GM19324 (cell line): ENCODE measurements around the gene PCDHB7.
"Not testable (repeated sequence)": the region's sequence is repeated elsewhere in the genome, so short reads cannot be mapped to it uniquely, and the experiment has no call there.

Experiments used
- ATAC-seq: cut with Tn5 transposase; IDR thresholded peaks from one replicate; pipeline ENCODE4 v1.9.1; 2021; ENCODE audit warnings: mild to moderate bottlenecking, moderate library complexity; ENCODE audit not compliant: unreplicated experiment, low FRiP score

The PCDHB7 gene

DNA sequence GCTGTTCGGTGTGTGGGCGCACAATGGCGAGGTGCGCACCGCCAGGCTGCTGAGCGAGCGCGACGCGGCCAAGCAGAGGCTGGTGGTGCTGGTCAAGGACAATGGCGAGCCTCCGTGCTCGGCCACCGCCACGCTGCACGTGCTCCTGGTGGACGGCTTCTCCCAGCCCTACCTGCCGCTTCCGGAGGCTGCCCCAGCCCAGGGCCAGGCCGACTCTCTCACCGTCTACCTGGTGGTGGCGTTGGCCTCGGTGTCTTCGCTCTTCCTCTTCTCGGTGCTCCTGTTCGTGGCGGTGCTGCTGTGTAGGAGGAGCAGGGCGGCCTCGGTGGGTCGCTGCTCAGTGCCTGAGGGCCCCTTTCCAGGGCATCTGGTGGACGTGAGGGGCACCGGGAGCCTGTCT, 7.4 kb downstream of the PCDHB7 start:
- ATAC-seq = not testable (repeated sequence)

DNA sequence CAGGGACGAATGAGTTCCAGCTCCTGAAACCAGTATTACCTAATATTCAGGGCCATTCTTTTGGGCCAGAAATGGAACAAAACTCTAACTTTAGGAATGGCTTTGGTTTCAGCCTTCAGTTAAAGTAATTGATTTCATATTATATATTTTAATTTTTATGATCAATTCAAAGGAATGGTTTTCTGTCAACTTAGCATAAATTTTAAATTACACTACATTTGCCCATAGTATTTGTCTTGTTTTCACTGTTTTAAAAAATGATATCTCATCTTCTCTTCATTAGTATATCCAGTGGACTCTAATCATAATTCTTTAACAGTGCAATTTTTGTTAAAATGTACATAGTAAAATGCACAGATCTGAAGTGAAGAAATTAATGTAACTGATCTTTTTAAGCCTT, 7.9 kb downstream of the PCDHB7 start:
- no peak for ATAC-seq

DNA sequence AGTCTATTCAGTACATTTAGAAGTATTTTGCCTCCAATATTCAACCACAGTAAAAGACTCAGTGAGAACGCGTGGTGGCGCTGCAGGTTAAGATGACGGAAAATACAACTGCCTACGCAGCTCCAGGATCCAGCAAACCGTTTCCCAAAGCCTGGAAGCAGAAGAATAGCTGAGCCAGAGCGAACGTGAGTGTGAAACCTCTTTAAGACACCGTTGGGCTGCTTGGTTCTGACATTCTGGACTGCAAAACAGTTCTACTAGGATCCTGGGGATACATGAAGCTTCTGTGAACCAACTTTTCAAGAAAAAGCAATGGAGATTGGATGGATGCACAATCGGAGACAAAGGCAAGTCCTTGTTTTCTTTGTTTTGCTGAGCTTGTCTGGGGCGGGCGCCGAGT, 9.8 kb downstream of the PCDHB7 start, which contains the start of gene PCDHB16:
PCDHB16 (plus strand) TSS at position 140 of the 400 bp plus-strand sequence; CDS start at position 313, 173 bp downstream.
- ATAC-seq = no peak

DNA sequence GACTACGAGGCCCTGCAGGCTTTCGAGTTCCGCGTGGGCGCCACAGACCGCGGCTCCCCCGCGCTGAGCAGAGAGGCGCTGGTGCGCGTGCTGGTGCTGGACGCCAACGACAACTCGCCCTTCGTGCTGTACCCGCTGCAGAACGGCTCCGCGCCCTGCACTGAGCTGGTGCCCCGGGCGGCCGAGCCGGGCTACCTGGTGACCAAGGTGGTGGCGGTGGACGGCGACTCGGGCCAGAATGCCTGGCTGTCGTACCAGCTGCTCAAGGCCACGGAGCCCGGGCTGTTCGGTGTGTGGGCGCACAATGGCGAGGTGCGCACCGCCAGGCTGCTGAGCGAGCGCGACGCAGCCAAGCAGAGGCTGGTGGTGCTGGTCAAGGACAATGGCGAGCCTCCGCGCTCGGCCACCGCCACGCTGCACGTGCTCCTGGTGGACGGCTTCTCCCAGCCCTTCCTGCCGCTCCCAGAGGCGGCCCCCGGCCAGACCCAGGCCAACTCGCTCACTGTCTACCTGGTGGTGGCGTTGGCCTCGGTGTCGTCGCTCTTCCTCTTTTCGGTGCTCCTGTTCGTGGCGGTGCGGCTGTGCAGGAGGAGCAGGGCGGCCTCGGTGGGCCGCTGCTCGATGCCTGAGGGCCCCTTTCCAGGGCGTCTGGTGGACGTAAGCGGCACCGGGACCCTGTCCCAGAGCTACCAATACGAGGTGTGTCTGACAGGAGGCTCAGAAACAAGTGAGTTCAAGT, 11.8 kb downstream of the PCDHB7 start:
- not testable (repeated sequence) for ATAC-seq

DNA sequence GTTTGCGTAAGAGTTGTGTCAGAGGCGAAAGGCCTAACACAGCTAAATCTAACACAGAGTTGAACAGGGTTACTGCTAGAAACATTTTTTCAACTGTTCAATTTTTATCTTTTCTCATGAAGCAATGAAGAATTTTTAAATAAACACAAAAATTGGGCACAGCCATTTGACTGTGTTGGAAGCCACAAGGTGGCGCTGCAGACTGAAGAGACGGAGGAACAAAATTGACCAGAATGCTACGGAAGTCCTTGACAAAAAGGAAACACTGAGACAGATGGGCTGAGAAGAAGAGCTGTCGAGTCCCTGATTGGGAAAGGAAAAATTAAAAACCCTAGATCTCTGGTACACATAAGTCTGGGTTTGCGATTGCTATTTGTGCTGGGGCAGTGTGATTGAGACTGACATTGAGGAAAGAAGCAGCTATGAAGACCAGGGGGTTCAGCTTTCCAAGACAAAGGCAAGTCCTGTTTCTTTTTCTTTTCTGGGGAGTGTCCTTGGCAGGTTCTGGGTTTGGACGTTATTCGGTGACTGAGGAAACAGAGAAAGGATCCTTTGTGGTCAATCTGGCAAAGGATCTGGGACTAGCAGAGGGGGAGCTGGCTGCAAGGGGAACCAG, 14.6 kb downstream of the PCDHB7 start, which contains the start of gene PCDHB9:
PCDHB9 (plus strand) TSS at position 265 of the 616 bp plus-strand sequence; CDS start at position 423, 158 bp downstream.
- no peak for ATAC-seq

DNA sequence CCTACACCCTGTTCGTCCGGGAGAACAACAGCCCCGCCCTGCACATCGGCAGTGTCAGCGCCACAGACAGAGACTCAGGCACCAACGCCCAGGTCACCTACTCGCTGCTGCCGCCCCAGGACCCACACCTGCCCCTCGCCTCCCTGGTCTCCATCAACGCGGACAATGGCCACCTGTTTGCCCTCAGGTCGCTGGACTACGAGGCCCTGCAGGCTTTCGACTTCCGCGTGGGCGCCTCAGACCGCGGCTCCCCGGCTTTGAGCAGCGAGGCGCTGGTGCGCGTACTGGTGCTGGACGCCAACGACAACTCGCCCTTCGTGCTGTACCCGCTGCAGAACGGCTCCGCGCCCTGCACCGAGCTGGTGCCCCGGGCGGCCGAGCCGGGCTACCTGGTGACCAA, 16.2 kb downstream of the PCDHB7 start:
- ATAC-seq = not testable (repeated sequence)

DNA sequence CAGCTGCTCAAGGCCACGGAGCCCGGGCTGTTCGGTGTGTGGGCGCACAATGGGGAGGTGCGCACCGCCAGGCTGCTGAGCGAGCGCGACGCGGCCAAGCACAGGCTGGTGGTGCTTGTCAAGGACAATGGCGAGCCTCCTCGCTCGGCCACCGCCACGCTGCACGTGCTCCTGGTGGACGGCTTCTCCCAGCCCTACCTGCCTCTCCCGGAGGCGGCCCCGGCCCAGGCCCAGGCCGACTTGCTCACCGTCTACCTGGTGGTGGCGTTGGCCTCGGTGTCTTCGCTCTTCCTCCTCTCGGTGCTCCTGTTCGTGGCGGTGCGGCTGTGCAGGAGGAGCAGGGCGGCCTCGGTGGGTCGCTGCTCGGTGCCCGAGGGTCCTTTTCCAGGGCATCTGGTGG, 16.7 kb downstream of the PCDHB7 start:
- ATAC-seq = not testable (repeated sequence)

DNA sequence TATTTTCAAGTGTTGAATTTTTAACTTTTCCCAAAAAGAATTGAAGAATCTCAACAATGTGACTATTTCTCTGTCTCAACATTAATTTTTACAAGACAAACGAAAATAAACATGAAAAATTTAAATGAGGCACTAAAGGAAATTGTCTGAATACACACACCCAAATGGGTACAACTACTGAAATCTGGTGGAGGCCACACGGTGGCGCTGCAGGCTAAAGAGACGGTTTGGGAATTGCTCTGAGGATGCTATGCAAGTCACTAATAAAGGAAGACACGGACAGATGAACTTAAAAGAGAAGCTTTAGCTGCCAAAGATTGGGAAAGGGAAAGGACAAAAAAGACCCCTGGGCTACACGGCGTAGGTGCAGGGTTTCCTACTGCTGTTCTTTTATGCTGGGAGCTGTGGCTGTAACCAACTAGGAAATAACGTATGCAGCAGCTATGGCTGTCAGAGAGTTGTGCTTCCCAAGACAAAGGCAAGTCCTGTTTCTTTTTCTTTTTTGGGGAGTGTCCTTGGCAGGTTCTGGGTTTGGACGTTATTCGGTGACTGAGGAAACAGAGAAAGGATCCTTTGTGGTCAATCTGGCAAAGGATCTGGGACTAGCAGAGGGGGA, 19.8 kb downstream of the PCDHB7 start, which contains the start of gene PCDHB10:
PCDHB10 (plus strand) TSS at position 244 of the 616 bp plus-strand sequence; CDS start at position 444, 200 bp downstream.
- ATAC-seq = no peak

DNA sequence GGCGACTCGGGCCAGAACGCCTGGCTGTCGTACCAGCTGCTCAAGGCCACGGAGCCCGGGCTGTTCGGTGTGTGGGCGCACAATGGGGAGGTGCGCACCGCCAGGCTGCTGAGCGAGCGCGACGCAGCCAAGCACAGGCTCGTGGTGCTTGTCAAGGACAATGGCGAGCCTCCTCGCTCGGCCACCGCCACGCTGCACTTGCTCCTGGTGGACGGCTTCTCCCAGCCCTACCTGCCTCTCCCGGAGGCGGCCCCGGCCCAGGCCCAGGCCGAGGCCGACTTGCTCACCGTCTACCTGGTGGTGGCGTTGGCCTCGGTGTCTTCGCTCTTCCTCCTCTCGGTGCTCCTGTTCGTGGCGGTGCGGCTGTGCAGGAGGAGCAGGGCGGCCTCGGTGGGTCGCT, 21.9 kb downstream of the PCDHB7 start:
- not testable (repeated sequence) for ATAC-seq

DNA sequence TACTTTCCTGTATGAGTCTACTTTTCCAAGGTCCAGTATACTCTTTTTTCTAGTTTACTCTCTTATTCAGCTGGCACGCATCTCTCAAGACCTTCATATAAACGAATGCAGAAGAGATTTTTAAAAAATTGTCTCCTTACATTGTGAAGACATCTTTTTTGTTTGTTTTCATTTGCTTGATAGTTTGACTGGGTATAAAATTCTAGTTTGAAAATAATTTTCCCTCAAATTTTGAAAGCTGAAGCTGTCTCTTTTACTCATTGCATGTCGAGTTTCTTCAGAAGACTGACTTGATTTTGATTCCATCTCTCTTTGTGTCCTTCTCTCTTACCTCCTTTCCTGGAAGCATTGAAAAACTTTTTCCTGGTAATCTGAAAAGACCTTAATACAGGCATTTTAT, 23.9 kb downstream of the PCDHB7 start:
- ATAC-seq = no peak

DNA sequence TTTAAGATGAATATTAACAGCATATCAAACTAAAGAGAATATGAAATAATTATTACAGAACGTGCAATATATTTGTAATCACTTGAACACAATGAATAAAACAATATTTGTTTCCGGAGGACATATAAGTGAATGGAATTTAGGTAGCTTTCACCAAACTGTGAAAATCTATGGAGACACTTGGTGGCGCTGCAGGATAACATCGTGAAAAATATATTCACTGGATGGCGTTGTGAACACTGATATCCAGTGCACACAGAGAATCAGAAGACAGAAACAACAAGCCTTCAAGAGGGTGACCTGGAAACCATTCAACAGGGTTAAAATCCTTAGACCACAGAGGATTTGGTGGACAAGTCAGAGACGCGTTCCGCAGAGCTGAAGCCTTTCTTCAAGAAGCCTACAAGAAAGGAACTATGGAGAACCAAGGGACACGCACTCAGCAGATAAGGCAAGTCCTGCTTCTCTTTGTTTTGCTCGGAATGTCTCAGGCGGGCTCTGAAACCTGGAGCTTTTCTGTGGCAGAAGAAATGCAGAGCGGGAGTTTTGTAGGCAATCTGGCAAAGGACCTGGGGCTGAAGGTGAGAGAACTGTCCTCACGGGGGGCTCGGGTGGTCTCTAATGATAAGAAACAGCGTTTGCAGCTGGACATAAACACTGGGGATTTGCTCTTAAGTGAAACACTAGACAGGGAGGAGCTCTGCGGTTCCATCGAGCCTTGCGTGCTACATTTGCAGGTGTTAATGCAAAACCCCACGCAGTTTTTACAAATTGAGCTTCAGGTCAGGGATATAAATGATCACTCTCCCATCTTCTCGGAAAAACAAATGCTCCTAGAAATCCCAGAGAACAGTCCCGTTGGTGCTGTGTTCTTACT, 27.2 kb downstream of the PCDHB7 start, which contains the start of gene PCDHB11:
PCDHB11 (plus strand) TSS at position 269 of the 877 bp plus-strand sequence; CDS start at position 417, 148 bp downstream.
- ATAC-seq = no peak

DNA sequence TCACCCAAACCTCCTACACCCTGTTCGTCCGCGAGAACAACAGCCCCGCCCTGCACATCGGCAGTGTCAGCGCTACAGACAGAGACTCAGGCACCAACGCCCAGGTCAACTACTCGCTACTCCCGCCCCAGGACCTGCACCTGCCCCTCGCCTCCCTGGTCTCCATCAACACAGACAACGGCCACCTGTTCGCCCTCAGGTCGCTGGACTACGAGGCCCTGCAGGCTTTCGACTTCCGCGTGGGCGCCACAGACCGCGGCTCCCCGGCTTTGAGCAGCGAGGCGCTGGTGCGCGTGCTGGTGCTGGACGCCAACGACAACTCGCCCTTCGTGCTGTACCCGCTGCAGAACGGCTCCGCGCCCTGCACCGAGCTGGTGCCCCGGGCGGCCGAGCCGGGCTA, 28.7 kb downstream of the PCDHB7 start:
- not testable (repeated sequence) for ATAC-seq

DNA sequence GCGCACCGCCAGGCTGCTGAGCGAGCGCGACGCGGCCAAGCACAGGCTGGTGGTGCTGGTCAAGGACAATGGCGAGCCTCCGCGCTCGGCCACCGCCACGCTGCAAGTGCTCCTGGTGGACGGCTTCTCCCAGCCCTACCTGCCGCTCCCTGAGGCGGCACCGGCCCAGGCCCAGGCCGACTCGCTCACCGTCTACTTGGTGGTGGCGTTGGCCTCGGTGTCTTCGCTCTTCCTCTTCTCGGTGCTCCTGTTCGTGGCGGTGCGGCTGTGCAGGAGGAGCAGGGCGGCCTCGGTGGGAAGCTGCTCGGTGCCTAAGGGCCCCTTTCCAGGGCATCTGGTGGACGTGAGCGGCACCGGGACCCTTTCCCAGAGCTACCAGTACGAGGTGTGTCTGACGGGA, 29.2 kb downstream of the PCDHB7 start:
- not testable (repeated sequence) for ATAC-seq

DNA sequence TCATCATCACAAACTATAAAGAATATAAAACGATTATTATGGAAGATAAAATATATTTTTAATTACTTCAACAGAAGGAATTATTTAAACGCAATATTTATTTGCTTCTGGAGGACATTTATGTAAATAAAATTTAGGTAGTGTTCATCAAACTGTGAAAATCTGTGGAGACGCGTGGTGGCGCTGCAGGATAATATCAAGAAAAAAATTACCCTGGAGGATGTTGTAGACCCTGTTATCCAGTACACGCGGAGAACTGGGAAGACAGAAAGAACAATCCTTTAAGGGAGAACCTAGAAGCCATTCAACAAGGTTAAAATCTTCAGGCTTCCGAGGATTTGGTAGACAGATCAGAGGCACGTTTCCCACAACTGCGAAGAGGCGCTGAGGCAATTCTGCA, 36.0 kb downstream of the PCDHB7 start, which contains the start of gene PCDHB12:
PCDHB12 (plus strand) TSS at position 242 of the 400 bp plus-strand sequence. CDS start 189 bp downstream, outside the sequence.
- no peak for ATAC-seq

DNA sequence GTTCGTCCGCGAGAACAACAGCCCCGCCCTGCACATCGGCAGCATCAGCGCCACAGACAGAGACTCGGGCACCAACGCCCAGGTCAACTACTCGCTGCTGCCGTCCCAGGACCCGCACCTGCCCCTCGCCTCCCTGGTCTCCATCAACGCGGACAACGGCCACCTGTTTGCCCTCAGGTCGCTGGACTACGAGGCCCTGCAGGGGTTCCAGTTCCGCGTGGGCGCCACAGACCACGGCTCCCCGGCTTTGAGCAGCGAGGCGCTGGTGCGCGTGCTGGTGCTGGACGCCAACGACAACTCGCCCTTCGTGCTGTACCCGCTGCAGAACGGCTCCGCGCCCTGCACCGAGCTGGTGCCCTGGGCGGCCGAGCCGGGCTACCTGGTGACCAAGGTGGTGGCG, 37.8 kb downstream of the PCDHB7 start:
- not testable (repeated sequence) for ATAC-seq

DNA sequence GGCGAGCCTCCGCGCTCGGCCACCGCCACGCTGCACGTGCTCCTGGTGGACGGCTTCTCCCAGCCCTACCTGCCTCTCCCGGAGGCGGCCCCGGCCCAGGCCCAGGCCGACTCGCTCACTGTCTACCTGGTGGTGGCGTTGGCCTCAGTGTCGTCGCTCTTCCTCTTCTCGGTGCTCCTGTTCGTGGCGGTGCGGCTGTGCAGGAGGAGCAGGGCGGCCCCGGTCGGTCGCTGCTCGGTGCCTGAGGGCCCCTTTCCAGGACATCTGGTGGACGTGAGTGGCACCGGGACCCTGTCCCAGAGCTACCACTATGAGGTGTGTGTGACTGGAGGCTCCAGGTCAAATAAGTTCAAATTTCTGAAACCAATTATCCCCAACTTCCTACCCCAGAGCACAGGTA, 38.4 kb downstream of the PCDHB7 start:
- ATAC-seq = not testable (repeated sequence)

DNA sequence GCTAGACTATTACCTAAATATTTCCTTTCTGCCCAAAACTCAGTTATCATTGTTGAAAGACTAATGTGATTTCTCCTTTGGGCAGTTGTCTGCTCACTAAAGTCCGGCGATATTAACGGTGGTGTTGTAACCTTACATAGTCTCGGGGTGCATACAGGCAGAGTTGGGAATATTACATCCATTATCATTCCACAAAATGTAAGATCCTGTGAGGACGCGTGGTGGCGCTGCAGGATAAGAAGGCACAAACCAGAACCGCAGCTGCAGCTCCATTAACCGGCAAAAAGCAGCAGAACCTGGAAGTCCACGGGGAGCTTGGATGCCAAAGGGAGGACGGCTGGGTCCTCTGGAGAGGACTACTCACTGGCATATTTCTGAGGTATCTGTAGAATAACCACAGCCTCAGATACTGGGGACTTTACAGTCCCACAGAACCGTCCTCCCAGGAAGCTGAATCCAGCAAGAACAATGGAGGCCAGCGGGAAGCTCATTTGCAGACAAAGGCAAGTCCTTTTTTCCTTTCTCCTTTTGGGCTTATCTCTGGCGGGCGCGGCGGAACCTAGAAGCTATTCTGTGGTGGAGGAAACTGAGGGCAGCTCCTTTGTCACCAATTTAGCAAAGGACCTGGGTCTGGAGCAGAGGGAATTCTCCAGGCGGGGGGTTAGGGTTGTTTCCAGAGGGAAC, 41.4 kb downstream of the PCDHB7 start, which contains the start of gene PCDHB13:
PCDHB13 (plus strand) TSS at position 264 of the 684 bp plus-strand sequence; CDS start at position 469, 205 bp downstream.
- not testable (repeated sequence) for ATAC-seq

DNA sequence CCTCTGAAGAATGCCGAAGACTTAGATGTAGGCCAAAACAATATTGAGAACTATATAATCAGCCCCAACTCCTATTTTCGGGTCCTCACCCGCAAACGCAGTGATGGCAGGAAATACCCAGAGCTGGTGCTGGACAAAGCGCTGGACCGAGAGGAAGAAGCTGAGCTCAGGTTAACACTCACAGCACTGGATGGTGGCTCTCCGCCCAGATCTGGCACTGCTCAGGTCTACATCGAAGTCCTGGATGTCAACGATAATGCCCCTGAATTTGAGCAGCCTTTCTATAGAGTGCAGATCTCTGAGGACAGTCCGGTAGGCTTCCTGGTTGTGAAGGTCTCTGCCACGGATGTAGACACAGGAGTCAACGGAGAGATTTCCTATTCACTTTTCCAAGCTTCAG, 42.1 kb downstream of the PCDHB7 start:
- not testable (repeated sequence) for ATAC-seq

DNA sequence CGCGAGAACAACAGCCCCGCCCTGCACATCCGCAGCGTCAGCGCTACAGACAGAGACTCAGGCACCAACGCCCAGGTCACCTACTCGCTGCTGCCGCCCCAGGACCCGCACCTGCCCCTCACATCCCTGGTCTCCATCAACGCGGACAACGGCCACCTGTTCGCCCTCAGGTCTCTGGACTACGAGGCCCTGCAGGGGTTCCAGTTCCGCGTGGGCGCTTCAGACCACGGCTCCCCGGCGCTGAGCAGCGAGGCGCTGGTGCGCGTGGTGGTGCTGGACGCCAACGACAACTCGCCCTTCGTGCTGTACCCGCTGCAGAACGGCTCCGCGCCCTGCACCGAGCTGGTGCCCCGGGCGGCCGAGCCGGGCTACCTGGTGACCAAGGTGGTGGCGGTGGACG, 43.1 kb downstream of the PCDHB7 start:
- ATAC-seq = not testable (repeated sequence)
